ENCODE measurements around the gene CTSS. TPM values are rescaled to one million over a fixed set of nuclear protein-coding genes. Genes with fewer than 3 reads are reported as not detected.

CTSS gene
- total RNA-seq, 1 experiment from 2014 or later: not detected

DNA sequence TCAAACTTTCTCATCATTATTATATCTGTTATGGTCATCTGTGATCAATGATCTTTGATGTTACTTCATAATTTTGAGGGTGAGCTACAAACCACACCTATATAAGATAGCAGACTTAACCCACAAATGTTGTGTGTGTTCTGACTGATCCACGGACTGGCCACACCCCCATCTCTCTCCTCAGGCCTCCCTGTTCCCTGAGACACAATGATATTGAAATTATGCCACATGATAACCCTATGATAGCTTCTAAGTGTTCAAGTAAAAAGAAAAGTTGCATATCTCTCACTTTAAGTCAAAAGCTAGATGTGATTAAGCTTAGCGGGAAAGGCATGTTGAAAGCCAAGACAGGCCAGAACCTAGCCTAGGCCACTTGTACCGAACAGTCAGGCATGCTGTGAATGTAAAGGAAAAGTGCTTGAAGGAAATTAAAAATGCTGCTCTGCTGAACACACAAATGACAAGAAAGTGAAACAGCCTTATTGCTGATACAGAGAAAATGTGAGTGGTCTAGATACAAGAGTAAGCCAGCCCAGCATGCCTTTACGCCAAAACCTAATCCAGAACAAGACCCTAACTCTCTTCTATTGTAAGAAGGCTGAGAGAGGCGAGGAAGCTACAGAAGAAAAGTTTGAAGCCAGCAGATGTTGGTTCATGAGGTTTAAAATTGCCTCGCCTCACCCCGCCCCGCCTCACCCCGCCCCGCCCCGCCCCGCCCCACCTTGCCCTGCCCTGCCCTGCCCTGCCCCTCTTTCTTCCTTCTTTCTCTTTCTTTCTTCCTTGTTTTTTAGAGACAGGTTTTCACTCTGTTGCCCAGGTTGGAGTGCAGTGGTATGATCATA lies 16.5 kb downstream of the CTSS start:
- intact Hi-C loops (cut with micrococcal nuclease): no loop called here

DNA sequence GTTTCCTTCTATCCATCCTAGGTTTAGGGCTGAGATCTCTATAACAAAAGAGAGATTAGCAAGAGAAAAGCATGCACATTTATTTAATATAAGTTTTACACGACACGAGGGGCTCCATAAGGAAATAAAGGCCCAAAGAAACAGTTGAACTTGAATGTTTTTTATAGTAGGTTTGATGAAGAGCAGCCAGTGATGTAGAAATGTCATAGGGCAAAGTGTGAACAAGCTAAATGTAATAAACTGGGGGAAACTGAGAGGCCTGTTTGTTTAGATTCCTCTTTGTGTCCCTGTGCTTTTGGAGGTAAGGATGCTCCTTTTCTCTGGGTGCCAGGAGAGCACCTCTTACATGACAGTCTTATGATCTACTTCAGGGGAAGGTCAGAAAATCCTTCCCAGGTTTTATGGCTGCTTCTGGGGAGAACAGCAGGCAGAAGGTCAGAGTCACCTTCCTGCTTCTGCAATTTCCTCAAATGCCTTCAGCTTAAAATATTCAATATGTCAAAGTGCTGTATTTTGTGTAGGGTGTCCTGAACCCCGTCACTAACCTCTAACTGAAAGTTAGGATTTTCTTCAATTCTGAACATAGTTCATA lies 35.4 kb downstream of the CTSS start:
- DNase-seq: no peak
- H3K36me3 ChIP-seq (ENCODE audit: low read depth, low read length): no peaks in the 10 kb centered on the region
- no peaks in the 10 kb centered on the region for H3F3A ChIP-seq (ENCODE audit: low read length, unreplicated experiment)
- H3K9me2 ChIP-seq (replicated peaks; ENCODE audit: low read length): no peaks in the 10 kb centered on the region
- ATAC-seq: no peak
- TF ChIP-seq EZH2 (IDR thresholded peaks at IDR 0.05; ENCODE audit: low read length, unreplicated experiment): no peak
- TF ChIP-seq, protein P1, sequence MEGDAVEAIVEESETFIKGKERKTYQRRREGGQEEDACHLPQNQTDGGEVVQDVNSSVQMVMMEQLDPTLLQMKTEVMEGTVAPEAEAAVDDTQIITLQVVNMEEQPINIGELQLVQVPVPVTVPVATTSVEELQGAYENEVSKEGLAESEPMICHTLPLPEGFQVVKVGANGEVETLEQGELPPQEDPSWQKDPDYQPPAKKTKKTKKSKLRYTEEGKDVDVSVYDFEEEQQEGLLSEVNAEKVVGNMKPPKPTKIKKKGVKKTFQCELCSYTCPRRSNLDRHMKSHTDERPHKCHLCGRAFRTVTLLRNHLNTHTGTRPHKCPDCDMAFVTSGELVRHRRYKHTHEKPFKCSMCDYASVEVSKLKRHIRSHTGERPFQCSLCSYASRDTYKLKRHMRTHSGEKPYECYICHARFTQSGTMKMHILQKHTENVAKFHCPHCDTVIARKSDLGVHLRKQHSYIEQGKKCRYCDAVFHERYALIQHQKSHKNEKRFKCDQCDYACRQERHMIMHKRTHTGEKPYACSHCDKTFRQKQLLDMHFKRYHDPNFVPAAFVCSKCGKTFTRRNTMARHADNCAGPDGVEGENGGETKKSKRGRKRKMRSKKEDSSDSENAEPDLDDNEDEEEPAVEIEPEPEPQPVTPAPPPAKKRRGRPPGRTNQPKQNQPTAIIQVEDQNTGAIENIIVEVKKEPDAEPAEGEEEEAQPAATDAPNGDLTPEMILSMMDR (conservative IDR thresholded peaks at IDR 0.05; ENCODE audit: low read depth, low read length): no peak
- no peak for TF ChIP-seq EZH2phosphoT487 (IDR thresholded peaks at IDR 0.05; ENCODE audit: borderline replicate concordance, low read length)
- no peak overlapping the region for H3K4me2 ChIP-seq (ENCODE audit: low read length)
- ChIA-PET POLR2A (ENCODE audit: unreplicated experiment) (no interaction called here), CTCF (no interaction called here)
- no peaks in the 10 kb centered on the region for H4K20me1 ChIP-seq (ENCODE audit: low read length)
- intact Hi-C loops (cut with micrococcal nuclease): no loop called here
- no peak overlapping the region for H3K27ac ChIP-seq (ENCODE audit: low read length)
- H2AFZ ChIP-seq (ENCODE audit: low read length): no peak overlapping the region
- no peaks in the 10 kb centered on the region for H3K4me1 ChIP-seq (ENCODE audit: insufficient read depth, low read length)
- no TSS peak for BruUV-seq (replicated peaks)
- H3K4me3 ChIP-seq (ENCODE audit: low read length): no peak overlapping the region
- H3K27me3 ChIP-seq (ENCODE audit: low read length): no peaks in the 10 kb centered on the region
- H3K79me2 ChIP-seq (ENCODE audit: low read length): no peaks in the 10 kb centered on the region
- no peaks in the 10 kb centered on the region for H3K9me3 ChIP-seq (ENCODE audit: low read length)
- no peak overlapping the region for H3K9ac ChIP-seq (ENCODE audit: low read length)

More for the DNA sequence above, 16.5 kb downstream of the CTSS start:
- Histone ChIP-seq H4K20me1 (ENCODE audit: low read length) (no peaks in the 10 kb centered on the region), H3K36me3 (ENCODE audit: low read depth, low read length) (no peaks in the 10 kb centered on the region), H3F3A (ENCODE audit: low read length, unreplicated experiment) (no peaks in the 10 kb centered on the region), H3K27me3 (ENCODE audit: low read length) (no peaks in the 10 kb centered on the region), H3K9me3 (ENCODE audit: low read length) (no peaks in the 10 kb centered on the region), H2AFZ (ENCODE audit: low read length) (0 out of 2 replicates have a peak overlapping the region, but pooled peaks have one; percentile 18), H3K4me2 (ENCODE audit: low read length) (no peak overlapping the region), H3K9ac (ENCODE audit: low read length) (no peak overlapping the region), H3K4me1 (ENCODE audit: insufficient read depth, low read length) (peaks cover 5% of the 10 kb centered on the region), H3K79me2 (ENCODE audit: low read length) (no peaks in the 10 kb centered on the region), H3K9me2 (replicated peaks; ENCODE audit: low read length) (0 out of 2 replicates have a peak, but pooled peaks cover 2% of the 10 kb centered on the region), H3K27ac (ENCODE audit: low read length) (no peak overlapping the region; the same call in 1 of the 2 replicates), H3K4me3 (ENCODE audit: low read length) (no peak overlapping the region)
- TF ChIP-seq, protein P1 (conservative IDR thresholded peaks at IDR 0.05; ENCODE audit: low read depth, low read length): no peak
- TF ChIP-seq EZH2phosphoT487 (IDR thresholded peaks at IDR 0.05; ENCODE audit: borderline replicate concordance, low read length): no peak
- no peak for TF ChIP-seq EZH2 (IDR thresholded peaks at IDR 0.05; ENCODE audit: low read length, unreplicated experiment)
- no TSS peak for BruUV-seq (replicated peaks)
- ATAC-seq (no peak), DNase-seq (no peak)
- CTCF ChIA-PET: no interaction called here
- POLR2A ChIA-PET (ENCODE audit: unreplicated experiment): interaction anchor here (0.6 kb wide), 1 partner anchor 11 kb away, joined by 7 read pairs; no protein-coding TSS in a partner anchor

All from PC-3 (cell line).